Cardiac fibroblast (primary cell): ENCODE results near the gene MRPL33.
"Not testable (repeated sequence)": the region's sequence is repeated elsewhere in the genome, so short reads cannot be mapped to it uniquely, and the experiment has no call there.

Source experiments
- DNase-seq, 2 donors: peaks; one replicate each; pipeline versions ENCODE4 v3.0.0 to v3.0.0-alpha.2; 2010; ENCODE audit warnings: low read depth in 2 of 2
- H3K4me3 ChIP-seq, 2 donors: replicated peaks in 1 of 2; 1 replicate in 1 of 2; 2 replicates in 1 of 2; pipeline ENCODE4 v1.5.1; 2011; ENCODE audit warnings: low read depth in 2 of 2, low read length in 2 of 2, mild to moderate bottlenecking in 2 of 2, moderate library complexity in 1 of 2
- CTCF ChIP-seq: IDR thresholded peaks from one replicate; pipeline ENCODE4 v1.5.1; 2011; ENCODE audit warnings: low read depth, mild to moderate bottlenecking, low read length, inconsistent platforms

The MRPL33 gene

GRCh38 chr2:27741673-27742072, 29.8 kb upstream of the MRPL33 start:
- DNase-seq = no peak
- no peak overlapping the region for H3K4me3 ChIP-seq

GRCh38 chr2:27742571-27742970, 28.9 kb upstream of the MRPL33 start:
- DNase-seq = no peak
- no peak overlapping the region for H3K4me3 ChIP-seq
- TF ChIP-seq CTCF = no peak

More at GRCh38 chr2:27741673-27742072, 29.8 kb upstream of the MRPL33 start:
- no peak for TF ChIP-seq CTCF

- not testable (repeated sequence) for DNase-seq, H3K4me3 ChIP-seq
Measured at GRCh38 chr2:27745494-27745893, 26.0 kb upstream of the MRPL33 start.

GRCh38 chr2:27746325-27746724, 25.2 kb upstream of the MRPL33 start:
- H3K4me3 ChIP-seq = no peak overlapping the region
- DNase-seq = no peak
- no peak for TF ChIP-seq CTCF

- DNase-seq = no peak
- no peak overlapping the region for H3K4me3 ChIP-seq
- TF ChIP-seq CTCF = no peak
Measured at GRCh38 chr2:27747827-27748352, 23.6 kb upstream of the MRPL33 start.

- not testable (repeated sequence) for H3K4me3 ChIP-seq, DNase-seq
Measured at GRCh38 chr2:27748803-27749554, 22.5 kb upstream of the MRPL33 start.

GRCh38 chr2:27751377-27751776, 20.1 kb upstream of the MRPL33 start:
- DNase-seq = no peak
- TF ChIP-seq CTCF = no peak
- no peak overlapping the region for H3K4me3 ChIP-seq
